Measurements from ENCODE around the gene ANKRD44.
A peak's percentile ranks its signal among the peaks of the same experiment; 100 is the strongest.
"Not testable (repeated sequence)": the region's sequence is repeated elsewhere in the genome, so short reads cannot be mapped to it uniquely, and the experiment has no call there.

ANKRD44 gene

GRCh38 chr2:197011801-197012641, 298.6 kb downstream of the ANKRD44 start:
- no peak for DNase-seq (ENCODE audit: low read depth)
- no peak overlapping the region for H3K4me3 ChIP-seq (ENCODE audit: low read length)
- TF ChIP-seq CTCF (conservative IDR thresholded peaks at IDR 0.05; ENCODE audit: low read depth, low read length), result peak; percentile 95

DNA sequence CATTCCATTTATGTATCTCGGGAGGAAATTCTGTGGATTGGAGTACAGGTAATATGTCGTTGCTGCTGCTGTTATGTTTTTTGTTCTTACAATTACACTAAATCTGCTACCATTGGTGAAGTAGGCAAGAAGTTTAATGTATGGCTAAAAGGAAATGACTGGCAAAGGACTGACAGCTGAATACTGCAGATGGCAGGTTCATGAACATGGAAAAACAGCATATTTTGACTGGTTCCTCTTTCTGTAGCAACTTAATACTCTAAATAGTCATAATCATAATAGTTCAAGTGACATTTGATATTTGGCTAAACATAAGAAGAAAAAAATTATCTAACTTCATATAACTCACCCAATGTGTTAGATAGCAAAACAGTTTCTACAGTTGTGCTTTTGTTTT, 299.6 kb downstream of the ANKRD44 start:
- no peak for DNase-seq (ENCODE audit: low read depth)
- no peak for TF ChIP-seq CTCF (conservative IDR thresholded peaks at IDR 0.05; ENCODE audit: low read depth, low read length)

DNA sequence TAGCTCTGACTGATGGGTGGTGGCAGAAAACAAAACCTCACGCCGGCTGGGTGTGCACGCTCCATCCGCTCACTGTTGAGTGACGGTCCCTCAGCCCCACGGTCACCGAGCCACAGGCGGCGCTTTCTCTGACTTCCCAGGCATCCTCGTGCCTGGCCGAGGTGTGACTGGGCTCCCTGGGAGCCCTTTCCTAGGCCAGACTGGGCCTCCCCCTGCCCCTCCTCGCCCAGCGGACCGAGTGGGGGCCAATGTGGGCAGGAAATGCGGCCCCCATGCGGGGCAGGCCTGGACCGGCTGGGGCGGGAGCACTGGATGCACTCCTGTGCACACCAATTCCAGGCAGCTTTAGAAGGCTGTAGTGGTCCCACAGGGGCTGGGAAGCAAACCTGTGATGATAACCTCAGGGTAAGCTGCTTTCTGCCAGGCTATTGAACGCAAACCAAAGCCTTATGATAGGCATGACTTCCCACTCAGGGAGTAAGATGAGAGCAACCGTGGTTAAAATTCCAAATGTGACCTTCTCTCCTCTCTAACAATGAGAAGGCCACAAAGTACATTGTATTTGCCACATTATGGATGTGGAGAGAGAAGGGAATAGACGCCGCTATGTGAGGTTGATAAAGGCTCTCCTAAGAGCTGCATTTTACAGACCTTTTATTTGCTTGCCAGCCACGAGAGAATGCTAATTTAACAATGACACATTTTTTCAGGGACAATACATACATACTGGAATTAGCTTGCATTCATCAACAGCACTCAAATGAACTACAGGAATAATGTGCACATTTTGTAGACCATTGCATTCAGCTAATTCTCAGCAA, 300.2 kb downstream of the ANKRD44 start:
- TF ChIP-seq CTCF (conservative IDR thresholded peaks at IDR 0.05; ENCODE audit: low read depth, low read length), result no peak
- no peak for DNase-seq (ENCODE audit: low read depth)
- no peak overlapping the region for H3K4me3 ChIP-seq (ENCODE audit: low read length)

More for the DNA sequence above, 299.6 kb downstream of the ANKRD44 start:
- H3K4me3 ChIP-seq (ENCODE audit: low read length), result no peak overlapping the region

DNA sequence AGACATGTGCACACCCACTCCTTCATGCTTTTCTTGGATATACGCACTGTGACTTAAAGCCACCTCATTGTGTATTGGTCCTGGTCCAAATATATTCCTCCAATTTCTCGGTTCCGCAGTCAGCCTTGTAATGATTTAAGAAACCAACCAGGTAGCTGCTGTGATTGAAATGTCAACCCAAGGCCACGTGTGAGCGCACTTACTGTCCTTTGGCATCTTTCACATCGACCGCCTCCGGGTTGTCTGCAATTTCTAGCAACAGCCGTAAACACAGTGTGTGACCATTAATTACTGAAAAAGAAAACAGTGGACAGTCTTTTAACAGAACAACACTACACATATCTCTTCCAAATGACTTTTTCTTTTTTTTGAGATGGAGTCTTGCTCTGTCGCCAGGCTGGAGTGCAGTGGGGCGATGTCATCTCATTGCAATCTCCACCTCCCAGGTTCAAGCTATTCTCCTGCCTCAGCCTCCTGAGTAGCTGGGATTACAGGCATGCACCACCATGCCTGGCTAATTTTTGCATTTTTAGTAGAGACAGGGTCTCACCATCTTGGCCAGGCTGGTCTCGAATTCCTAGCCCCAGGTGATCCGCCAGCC, 301.7 kb downstream of the ANKRD44 start:
- DNase-seq (ENCODE audit: low read depth); H3K4me3 ChIP-seq (ENCODE audit: low read length): not testable (repeated sequence)

GRCh38 chr2:197007716-197008628, 302.6 kb downstream of the ANKRD44 start:
- TF ChIP-seq CTCF (conservative IDR thresholded peaks at IDR 0.05; ENCODE audit: low read depth, low read length), result no peak
- H3K4me3 ChIP-seq (ENCODE audit: low read length), result no peak overlapping the region
- DNase-seq (ENCODE audit: low read depth), result no peak

GRCh38 chr2:197001921-197002320, 308.7 kb downstream of the ANKRD44 start:
- no peak for TF ChIP-seq CTCF (conservative IDR thresholded peaks at IDR 0.05; ENCODE audit: low read depth, low read length)
- no peak for DNase-seq (ENCODE audit: low read depth)
- H3K4me3 ChIP-seq (ENCODE audit: low read length), result no peak overlapping the region

Data from retinal pigment epithelial cell (primary cell).